ENCODE measurements around the gene FNDC4.

Gene FNDC4

DNA sequence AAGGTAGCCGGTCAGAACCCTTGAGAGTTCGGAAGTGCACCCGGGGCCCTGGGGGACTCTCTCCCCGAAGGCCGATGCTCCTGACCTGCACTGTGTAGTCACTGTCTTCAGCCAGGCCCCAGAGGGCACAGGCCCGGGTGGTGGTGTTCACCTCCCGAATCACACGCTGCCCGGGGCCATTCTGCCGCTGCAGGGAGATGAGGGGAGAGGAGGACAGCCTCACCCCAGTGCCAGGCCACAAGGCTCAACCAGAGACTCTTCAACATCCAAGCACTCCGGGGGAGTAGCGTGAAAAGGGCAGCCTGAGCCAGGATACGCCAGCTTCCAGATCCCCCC is 1.1 kb downstream of the FNDC4 start:
- no peak for DNase-seq (ENCODE audit: low read depth)

DNA sequence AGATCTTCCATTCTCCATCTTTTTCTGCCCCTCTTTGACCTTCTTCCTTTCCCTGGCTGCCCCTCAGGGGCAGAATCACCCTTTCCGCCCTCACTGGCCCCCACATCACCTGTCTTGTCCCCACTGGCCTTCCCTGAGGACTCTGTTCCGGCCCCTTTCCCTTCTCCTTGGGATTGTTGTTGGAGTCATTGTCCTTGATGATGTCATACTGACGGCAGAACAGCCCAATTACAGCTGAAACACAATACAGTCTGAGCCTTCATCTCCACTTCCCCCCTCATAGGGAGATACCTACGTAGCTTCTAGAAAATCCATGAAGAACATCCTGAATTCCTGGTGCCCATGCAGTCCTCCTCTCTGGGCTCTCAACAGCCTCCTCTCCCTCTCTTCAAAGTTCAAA is 2.4 kb downstream of the FNDC4 start:
- no peak for DNase-seq (ENCODE audit: low read depth)

DNA sequence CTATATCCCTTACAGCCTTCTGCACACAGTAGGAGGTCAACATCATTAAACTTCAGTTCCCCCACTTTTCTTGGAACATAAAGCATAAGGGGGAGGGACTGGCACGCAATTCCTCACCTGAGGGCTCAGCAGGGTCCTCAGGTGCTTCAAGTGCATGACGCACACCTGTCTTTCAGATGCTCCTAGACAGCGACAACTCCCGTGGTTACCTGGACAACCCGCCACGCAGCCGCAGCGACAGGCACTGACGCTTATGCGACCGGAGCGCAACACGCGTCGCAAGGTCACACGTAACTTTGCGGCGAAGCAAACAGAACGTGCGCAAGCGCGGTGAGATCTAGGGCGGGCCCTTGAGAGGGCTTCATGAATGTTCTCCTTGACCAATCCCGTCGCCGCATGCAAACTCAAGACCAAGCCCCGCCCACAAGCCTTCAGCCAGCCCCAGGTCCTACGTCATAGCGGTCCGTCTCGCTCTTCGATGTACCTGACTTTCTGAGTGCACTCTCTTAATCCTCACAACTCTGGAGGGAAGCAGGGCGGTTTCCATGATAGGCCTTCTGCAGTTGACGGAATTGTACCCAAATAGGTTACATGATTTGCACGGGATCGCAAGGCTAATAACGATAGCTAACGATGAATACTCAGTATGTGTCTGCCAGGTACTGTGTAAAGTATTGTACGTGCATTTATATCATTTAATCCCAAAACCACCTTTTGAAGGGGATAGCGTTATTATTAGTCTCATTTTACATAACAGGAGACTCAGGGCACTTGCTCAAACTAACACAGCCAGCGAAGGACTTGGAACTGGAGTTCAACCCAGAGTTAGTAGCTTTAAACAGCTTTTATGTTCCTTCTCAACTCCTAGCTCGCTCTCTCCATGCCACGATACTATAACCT is 5.3 kb downstream of the FNDC4 start, which contains the start of gene IFT172:
TSS of gene IFT172 (minus strand) at position 246 of the 900 bp plus-strand sequence. CDS start at position 156, 90 bp downstream.
- DNase-seq (ENCODE audit: low read depth): peak; percentile 93

DNA sequence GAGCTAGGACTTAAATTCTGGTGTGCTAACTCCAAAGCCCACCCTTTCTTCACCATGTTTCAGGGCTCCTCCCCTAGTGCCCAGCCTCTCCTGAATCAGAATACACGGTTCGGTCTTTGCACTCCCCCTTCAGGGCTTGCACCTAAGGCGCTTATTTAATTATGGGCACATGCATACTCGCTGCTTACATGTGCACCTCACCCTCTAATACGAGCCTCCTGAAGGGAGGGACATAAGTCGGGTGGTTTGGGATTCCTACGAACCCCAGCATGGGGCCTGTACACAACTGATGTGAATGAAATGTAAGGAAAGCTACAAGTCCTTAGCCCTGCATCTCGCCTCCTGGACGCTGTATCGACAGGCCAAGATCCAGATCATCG is 5.9 kb downstream of the FNDC4 start:
- no peak for DNase-seq (ENCODE audit: low read depth)

DNA sequence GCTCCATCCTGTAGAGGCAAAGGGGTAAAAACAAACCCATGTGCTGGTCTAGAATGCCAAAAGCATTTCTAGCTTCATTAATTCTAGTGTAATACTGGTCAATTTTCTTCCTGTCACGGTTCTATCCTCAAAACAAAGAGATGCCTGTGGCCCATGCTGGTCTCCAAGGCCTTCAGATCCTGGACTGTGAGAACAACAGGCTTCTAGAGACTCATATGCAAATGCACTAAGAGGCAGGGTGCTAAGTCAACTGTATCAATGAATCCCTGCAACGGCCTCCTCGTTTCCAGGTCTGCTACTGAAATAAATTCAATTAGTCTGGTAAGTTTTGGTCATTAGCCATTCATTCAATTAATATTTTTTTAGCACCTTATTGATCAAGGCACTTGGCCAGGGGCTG is 9.5 kb downstream of the FNDC4 start:
- no peak for DNase-seq (ENCODE audit: low read depth)

DNA sequence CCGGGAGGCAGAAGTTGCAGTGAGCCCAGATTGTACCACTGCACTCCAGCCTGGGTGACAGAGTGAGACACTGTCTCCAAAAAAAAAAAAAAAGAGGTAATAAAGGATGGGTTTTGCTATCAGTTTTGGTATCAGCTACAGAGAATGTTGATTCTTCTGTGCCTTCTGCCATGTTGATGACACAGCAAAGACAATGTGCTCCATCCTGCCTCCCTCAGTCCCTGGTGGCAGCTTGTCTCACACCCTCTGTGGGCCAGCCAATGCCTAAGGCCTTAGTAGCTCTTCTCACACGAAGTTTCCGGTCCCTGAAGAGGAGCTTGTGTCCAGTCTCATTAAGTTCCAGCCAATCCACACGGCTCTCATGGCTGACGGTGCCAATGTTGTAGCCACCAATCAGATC is 23.0 kb downstream of the FNDC4 start:
- DNase-seq (ENCODE audit: low read depth): no peak

DNA sequence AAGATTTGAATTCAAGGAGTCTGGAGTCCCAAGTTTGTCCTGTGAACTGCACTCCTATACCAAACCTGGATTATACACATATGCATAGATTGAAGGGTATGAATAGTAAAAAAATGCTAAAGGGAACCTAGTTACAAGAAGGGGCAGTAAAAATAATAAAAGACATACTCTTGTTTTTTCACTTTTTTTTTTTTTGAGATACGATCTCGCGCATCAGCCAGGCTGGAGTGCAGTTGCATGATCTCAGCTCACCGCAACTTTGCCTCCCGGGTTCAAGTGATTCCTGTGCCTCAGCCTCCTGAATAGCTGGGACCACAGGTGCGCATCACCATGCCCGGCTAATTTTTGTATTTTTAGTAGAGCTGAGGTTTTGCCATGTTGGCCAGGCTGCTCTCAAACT is 30.6 kb downstream of the FNDC4 start:
- DNase-seq (ENCODE audit: low read depth): no peak

DNA sequence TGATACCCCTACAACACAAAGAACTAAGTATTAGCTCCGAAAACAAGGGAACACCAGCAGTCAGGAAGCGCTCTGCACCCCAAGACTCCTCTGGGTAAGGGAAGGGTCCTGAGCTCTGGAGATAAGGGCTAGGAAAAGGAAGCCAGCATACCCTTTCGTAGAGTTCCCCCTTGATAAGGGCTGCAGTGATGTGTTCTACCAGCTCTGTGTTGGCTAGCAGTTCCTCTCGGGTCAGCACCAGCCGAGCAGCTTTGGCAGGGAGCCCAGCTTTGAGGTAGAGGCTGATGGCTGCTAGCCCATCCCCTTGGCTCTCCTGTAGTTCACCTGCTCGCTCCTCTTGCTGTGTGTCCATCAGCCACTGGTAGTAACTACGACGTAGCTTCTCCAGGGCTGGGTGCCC is 33.9 kb downstream of the FNDC4 start:
- no peak for DNase-seq (ENCODE audit: low read depth)

DNA sequence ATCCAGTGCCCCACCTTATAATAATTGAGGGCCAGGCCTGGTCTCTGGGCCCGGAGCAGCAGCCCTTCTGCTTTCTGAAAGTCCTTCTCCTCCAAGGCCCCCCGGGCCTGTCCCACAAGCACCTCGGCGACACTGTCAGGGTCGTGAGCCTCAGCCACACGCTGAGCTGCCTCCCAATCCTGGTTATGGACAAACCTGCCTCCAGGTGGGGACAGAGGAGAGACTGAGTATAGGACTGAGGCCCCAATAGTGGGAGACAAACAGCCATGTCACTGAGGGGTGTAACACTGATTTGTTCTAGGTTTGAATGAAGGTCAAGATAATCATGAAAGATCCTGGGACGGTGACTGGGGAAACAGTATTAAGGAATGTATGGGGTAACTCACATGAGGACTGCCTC is 41.0 kb downstream of the FNDC4 start:
- DNase-seq (ENCODE audit: low read depth): no peak

DNA sequence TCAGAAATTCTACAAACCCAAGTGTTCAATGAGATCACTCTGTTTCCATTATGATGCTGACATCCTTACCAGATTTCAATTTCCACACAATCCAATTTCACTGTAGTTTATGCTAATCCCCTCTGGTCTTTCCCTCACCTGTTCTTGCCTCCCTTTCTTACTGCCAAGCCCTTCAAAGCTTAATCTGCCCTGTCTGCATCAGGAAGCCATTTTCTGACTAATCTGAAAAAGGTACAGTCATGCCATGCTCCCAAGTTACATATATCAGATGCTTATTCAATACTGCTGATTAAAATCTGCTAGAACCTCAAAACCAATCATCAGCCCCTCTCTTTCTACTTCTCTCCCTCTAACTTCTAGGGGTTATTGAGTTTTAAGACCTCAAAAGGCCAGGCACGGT is 43.9 kb downstream of the FNDC4 start:
- no peak for DNase-seq (ENCODE audit: low read depth)

DNA sequence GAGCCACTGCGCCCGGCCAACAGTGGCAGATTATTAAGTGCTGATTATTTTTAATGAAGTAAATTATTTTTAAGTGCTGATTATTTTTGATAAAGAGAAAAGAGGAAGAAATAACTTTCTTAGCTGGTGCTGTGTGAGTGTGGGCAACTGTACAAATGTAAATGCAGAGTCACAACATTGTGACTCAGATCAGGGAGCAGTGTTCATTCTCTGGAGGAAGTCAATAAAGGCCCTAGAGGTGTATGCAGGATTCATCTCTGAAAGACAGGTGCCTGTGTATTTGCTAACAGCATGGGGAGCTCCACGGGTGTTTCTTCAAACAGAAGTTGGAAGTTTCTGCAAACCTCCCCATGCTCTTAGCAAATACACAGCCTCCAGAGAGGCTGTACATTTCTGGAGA is 46.6 kb downstream of the FNDC4 start:
- DNase-seq (ENCODE audit: low read depth): no peak

DNA sequence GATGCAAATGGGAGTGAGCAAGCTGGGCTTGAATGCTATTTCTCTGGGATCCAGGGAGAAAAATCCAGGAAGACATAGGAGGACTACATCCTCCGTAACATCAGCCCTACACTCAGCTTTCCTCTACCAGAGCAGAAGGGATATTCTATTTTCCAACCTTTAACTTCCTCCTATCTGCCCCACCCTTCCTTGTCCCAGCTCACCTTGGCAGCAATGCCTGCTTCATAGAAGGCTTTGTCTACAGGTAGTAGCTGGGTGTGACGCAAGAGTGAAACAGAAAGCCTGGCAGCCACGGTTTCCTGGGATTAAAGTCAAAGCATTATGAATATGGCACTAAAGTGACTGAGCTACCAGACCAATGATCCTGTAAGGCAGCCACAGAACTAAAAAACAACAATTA is 48.9 kb downstream of the FNDC4 start:
- no peak for DNase-seq (ENCODE audit: low read depth)

DNA sequence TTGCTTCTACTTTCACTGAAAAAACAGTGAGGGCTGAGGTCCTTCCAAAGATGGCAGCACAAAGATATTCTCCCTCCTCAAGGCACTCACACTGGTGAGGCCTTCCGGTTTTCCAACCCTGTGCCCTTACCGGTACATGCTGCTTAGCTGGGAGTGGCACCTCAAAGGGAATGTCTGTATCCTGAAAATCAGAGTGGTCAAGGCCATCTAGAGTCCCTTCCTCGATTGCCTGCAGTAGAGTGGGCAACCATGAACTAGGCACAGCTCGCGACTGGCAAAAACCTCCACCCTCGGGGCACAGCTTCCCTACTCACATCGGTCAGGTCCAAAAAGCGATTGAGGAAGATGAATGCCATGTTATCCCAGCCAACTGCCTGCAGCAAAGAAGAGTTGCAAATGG is 49.4 kb downstream of the FNDC4 start:
- no peak for DNase-seq (ENCODE audit: low read depth)

DNA sequence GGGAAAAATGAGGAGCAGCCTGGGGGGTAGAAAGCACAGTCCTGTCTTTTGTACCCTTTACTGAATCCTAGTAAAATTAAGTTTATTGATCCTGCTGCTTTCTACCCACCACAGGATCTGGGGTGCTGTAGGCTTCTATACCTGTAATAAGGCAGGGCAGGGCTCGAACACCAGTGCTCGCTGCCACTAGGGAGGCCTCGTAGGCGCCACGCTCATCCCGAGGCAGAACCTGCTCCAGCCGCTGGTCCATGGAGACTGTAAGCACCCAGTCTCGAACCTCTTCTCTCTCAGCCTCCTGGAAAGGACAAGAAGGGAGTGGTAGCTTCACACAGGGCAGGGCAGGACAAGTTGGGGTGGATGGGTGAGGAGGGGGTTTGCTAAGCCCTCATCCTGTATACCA is 49.8 kb downstream of the FNDC4 start:
- no peak for DNase-seq (ENCODE audit: low read depth)

DNA sequence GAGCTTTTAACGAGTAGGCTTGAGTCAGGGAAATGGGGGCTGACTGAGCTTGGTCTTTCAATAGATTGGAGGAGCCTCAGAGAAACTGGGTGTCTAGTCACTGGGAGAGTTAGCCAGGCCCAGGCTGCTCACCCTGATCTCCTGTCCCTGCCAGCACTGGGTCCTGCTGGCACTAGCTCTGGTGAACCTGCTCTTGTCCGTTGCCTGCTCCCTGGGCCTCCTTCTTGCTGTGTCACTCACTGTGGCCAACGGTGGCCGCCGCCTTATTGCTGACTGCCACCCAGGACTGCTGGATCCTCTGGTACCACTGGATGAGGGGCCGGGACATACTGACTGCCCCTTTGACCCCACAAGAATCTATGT is 52.1 kb downstream of the FNDC4 start:
- no peak for DNase-seq (ENCODE audit: low read depth)

DNA sequence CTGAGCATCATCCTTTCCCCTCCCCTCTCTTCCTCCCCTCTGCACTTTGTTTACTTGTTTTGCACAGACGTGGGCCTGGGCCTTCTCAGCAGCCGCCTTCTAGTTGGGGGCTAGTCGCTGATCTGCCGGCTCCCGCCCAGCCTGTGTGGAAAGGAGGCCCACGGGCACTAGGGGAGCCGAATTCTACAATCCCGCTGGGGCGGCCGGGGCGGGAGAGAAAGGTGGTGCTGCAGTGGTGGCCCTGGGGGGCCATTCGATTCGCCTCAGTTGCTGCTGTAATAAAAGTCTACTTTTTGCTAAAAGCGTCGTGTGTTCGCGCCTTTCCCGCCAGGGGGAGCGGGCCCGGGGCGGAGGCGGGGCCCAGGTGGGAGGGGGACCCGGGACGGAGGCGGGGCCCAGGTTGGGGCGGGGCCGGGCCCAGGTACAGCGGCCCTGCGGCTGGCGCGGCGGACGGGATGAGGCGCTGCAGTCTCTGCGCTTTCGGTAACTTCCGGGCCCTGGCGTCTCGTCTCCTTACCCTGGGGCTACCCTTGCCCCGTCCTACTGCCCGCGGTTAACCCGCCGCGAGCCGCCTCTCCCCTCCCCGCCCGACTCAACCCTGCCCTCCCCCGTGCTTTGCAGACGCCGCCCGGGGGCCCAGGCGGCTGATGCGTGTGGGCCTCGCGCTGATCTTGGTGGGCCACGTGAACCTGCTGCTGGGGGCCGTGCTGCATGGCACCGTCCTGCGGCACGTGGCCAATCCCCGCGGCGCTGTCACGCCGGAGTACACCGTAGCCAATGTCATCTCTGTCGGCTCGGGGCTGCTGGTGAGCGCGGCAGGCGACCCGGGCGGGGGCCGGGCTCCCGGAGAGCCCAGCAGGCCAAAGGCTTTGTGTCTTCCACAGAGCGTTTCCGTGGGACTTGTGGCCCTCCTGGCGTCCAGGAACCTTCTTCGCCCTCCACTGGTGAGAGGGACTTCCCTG is 52.8 kb downstream of the FNDC4 start, which contains the start of gene KRTCAP3:
TSS of gene KRTCAP3 (plus strand) at position 424 of the 962 bp plus-strand sequence. CDS start at position 456, 32 bp downstream.
- no peak for DNase-seq (ENCODE audit: low read depth)

Measured in GM04504 (cell line).